Activated CD8-positive, alpha-beta memory T cell treated with anti-CD3 and anti-CD28 coated beads, Interleukin-2, amount 10 ng/mL, durations not matched to agents 7 days and 5 days (primary cell): Measurements from ENCODE around the gene MYOCOS. TPM values are rescaled to one million over a fixed set of nuclear protein-coding genes. Genes with fewer than 3 reads are reported as not detected.

Experiments used
- total RNA-seq, 2 experiments: library from RNA; stranded (reverse); gene quantifications; one replicate each; pipeline ENCODE4 v1.2.3, GENCODE V29; 2021

MYOCOS gene
- total RNA-seq, 2 experiments from 2014 or later, result not detected

Other genes with a start within 250 kb of the MYOCOS start
- 100 to 1,000 TPM; 225 to 244 TPM for gene PRRC2C, start 136.7 kb upstream of the MYOCOS start, total RNA-seq
- gene MYOC, start 30.4 kb downstream of the MYOCOS start, total RNA-seq, result not detected
- 10 to 100 TPM; 12.5 to 16.9 TPM for gene VAMP4, start 119.8 kb downstream of the MYOCOS start, total RNA-seq
- 10 to 100 TPM; 47.0 to 56.4 TPM for gene METTL13, start 159.4 kb downstream of the MYOCOS start, total RNA-seq
- gene DNM3, start 219.3 kb downstream of the MYOCOS start, total RNA-seq, result 1 to 10 TPM; 1.7 to 2.2 TPM